ENCODE results near the gene SNURF.
"Not testable (repeated sequence)": the region's sequence is repeated elsewhere in the genome, so short reads cannot be mapped to it uniquely, and the experiment has no call there.

Gene SNURF

DNA sequence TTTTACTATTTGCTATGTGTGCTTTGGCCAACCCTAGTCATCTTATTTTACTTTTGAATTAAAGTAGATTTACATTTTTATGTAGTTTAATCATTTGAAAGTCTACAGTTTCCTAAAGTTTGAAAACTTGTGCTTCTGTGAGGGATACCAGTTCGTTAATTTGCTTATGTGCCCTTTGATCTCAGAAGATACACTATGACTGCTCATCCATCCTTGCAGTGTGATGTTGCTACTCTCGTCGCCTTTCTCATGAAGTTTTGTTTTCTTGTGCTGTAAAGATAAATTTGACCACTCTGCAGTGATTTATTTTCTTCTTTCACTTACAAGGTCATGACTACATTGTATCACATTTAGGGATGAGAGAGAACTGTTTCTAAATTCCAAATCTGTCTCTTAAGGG lies 16.3 kb downstream of the SNURF start:
- DNase-seq (ENCODE audit: low read depth in 2 of 2) = no peak

GRCh38 chr15:24971772-24972171 lies 17.0 kb downstream of the SNURF start:
- DNase-seq (ENCODE audit: low read depth in 2 of 2) = no peak

- not testable (repeated sequence) for DNase-seq (ENCODE audit: low read depth in 2 of 2)
These were observed 17.9 kb downstream of the SNURF start for GRCh38 chr15:24972707-24973106.

DNA sequence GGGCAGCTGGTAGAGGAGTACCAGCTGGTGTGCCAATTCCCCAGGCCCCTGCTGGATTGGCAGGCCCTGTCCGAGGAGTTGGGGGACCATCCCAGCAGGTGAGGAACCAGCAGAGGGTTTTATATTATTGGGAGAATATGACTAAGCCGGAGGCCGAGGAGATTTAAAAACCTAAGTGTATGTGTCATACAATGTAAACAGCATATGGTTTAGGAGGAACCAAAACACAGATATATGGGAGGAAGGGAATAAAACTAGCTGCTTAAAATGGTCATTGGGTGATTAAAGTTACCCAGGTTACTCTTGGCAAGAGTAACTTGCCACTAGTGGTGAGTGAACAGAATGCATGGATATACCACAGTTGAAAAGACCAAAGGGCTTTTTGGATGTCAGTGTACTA lies 22.1 kb downstream of the SNURF start:
- no peak for DNase-seq (ENCODE audit: low read depth in 2 of 2)

DNA sequence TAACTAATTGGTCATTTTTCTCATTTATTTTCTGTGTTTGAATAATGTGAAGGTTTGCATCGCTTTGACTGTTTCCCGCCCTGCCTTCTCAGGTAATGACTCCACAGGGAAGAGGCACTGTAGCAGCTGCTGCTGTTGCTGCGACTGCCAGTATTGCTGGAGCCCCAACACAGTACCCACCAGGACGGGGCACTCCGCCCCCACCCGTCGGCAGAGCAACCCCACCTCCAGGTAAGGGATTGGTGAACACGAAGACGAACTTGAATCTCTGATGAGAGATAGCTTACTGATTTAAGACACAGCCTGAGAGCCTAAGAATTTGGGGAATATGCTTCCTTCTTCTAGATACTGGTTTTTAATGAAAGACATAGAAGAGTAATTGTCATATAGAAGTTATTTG lies 22.9 kb downstream of the SNURF start:
- no peak for DNase-seq (ENCODE audit: low read depth in 2 of 2)

DNA sequence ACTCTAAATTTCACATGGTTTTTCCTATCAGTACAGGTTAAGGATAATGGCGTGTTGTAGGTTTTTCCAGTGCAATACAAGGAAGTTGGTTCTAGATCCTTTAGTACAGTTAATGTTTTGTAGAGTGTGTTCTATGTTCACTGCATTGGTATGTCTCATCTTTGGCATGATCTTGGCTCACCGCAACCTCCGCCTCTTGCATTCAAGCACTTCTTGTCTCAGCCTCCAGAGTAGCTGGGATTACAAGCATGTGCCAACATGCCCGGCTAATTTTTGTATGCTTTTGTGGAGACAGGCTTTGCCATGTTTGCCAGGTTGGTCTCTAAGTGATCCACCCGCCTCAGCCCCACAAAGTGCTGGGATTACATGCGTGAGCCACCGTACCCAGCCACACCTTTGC lies 30.4 kb downstream of the SNURF start:
- DNase-seq (ENCODE audit: low read depth in 2 of 2) = no peak

GRCh38 chr15:24986653-24987052 lies 31.9 kb downstream of the SNURF start:
- DNase-seq (ENCODE audit: low read depth in 2 of 2) = no peak
